Measurements from ENCODE around the gene ARL4C.

ARL4C gene

DNA sequence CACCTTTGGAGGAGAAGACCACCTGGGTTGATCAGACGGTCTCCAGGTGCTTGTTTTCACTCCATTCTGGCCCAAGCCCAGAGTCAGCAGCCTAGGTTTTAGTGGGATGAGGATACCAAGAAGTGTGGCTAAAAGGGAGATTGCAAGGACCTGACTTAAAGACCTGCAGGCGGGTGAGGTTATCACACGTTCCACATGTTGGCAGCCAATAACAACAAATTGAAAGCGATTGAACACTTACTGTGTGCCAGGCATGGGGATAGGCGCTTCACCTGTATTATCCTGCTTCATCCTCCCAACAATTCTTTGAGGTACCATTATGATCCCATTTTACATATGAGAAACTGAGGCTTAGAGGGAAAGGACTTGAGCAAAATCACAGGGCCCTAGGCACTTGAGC is 5.0 kb downstream of the ARL4C start:
- no peak overlapping the region for H3K4me3 ChIP-seq (ENCODE audit: low read depth, low read length)
- TF ChIP-seq, protein P1, sequence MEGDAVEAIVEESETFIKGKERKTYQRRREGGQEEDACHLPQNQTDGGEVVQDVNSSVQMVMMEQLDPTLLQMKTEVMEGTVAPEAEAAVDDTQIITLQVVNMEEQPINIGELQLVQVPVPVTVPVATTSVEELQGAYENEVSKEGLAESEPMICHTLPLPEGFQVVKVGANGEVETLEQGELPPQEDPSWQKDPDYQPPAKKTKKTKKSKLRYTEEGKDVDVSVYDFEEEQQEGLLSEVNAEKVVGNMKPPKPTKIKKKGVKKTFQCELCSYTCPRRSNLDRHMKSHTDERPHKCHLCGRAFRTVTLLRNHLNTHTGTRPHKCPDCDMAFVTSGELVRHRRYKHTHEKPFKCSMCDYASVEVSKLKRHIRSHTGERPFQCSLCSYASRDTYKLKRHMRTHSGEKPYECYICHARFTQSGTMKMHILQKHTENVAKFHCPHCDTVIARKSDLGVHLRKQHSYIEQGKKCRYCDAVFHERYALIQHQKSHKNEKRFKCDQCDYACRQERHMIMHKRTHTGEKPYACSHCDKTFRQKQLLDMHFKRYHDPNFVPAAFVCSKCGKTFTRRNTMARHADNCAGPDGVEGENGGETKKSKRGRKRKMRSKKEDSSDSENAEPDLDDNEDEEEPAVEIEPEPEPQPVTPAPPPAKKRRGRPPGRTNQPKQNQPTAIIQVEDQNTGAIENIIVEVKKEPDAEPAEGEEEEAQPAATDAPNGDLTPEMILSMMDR (IDR thresholded peaks at IDR 0.05; ENCODE audit: low read depth, low read length): no peak

- H3K4me3 ChIP-seq (ENCODE audit: low read depth, low read length): no peak overlapping the region
- TF ChIP-seq, protein P1 (IDR thresholded peaks at IDR 0.05; ENCODE audit: low read depth, low read length): no peak
These were observed 5.6 kb downstream of the ARL4C start for GRCh38 chr2:234491281-234491680.

GRCh38 chr2:234490271-234491091 is 6.4 kb downstream of the ARL4C start:
- TF ChIP-seq, protein P1 (IDR thresholded peaks at IDR 0.05; ENCODE audit: low read depth, low read length): no peak
- H3K4me3 ChIP-seq (ENCODE audit: low read depth, low read length): no peak overlapping the region

- no peak overlapping the region for H3K4me3 ChIP-seq (ENCODE audit: low read depth, low read length)
- TF ChIP-seq, protein P1 (IDR thresholded peaks at IDR 0.05; ENCODE audit: low read depth, low read length): no peak
These were observed 7.9 kb downstream of the ARL4C start for GRCh38 chr2:234488913-234489451.

- TF ChIP-seq, protein P1 (IDR thresholded peaks at IDR 0.05; ENCODE audit: low read depth, low read length): no peak
- no peak overlapping the region for H3K4me3 ChIP-seq (ENCODE audit: low read depth, low read length)
These were observed 8.4 kb downstream of the ARL4C start for GRCh38 chr2:234488486-234488885.

GRCh38 chr2:234487356-234487755 is 9.5 kb downstream of the ARL4C start:
- no peak overlapping the region for H3K4me3 ChIP-seq (ENCODE audit: low read depth, low read length)
- TF ChIP-seq, protein P1 (IDR thresholded peaks at IDR 0.05; ENCODE audit: low read depth, low read length): no peak

GRCh38 chr2:234483568-234484251 is 13.2 kb downstream of the ARL4C start:
- TF ChIP-seq, protein P1 (IDR thresholded peaks at IDR 0.05; ENCODE audit: low read depth, low read length): no peak
- H3K4me3 ChIP-seq (ENCODE audit: low read depth, low read length): no peak overlapping the region

Data from WI38 (cell line).